H1 (cell line): ENCODE measurements around the gene NR2E3. TPM values are rescaled to one million over a fixed set of nuclear protein-coding genes. Genes with fewer than 3 reads are reported as not detected.

Source experiments
- BACH1 ChIP-seq: IDR thresholded peaks from 2 replicates; pipeline ENCODE4 v1.6.1; 2012; ENCODE audit warnings: low read length, improper control_type of control experiment
- polyA plus RNA-seq, 7 experiments: library from polyadenylated mRNA; depleted of rRNA in 3 of 7; stranded (reverse) in 5 of 7; unstranded in 2 of 7; fragments of >200 nt in 5 of 7; fragments of 200-250 nt in 2 of 7; gene quantifications; 1 replicate in 5 of 7; 2 replicates in 1 of 7; 4 replicates in 1 of 7; pipeline versions ENCODE4 v1.2.1 to v1.2.3, GENCODE V29; 2011 to 2013; ENCODE audit warnings: missing spikeins in 2 of 7, mixed read lengths in 2 of 7
- total RNA-seq: library from RNA; stranded (reverse); fragmentation: NEBNext Ultra II Directional; extraction: Animal tissue kit (Norgen Biotek cat#: 25700); gene quantifications from 2 replicates; pipeline ENCODE4 v1.2.1, GENCODE V29; 2021

NR2E3 gene
- total and polyA plus RNA-seq, 2 of the 8 experiments (the other 6 are each of a cell fraction or from before 2014, with no cell fraction given), result 0.56 to 0.80 TPM

DNA sequence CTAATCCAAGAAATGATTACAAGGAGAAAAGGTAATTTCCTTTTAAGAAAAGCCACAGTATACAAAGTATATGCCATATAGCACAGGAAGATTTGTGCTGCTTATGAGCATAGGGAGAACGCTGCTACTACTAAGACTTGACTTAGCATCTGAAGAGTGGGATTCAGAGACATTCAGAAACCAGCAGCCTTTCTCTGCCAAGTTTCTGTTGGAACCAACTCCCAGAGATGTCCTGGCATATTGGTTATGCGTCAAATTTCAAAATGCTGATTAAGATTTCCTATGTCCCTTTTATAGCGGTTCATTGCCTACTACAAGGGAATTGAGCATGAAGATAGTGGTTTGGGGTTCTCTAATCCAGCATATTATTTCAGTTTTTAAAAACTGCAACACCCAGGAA is 4.9 kb downstream of the NR2E3 start (continued):
- no peak for TF ChIP-seq BACH1
